GM19193 (cell line): ENCODE measurements around the gene GOLGA6B.
"Not testable (repeated sequence)": the region's sequence is repeated elsewhere in the genome, so short reads cannot be mapped to it uniquely, and the experiment has no call there.

Source experiments
- POLR2A ChIP-seq: IDR thresholded peaks from 4 replicates; pipeline ENCODE4 v1.6.1; 2011; ENCODE audit not compliant: insufficient read depth, insufficient read length; ENCODE audit errors: extremely low read depth

GOLGA6B gene, protein sequence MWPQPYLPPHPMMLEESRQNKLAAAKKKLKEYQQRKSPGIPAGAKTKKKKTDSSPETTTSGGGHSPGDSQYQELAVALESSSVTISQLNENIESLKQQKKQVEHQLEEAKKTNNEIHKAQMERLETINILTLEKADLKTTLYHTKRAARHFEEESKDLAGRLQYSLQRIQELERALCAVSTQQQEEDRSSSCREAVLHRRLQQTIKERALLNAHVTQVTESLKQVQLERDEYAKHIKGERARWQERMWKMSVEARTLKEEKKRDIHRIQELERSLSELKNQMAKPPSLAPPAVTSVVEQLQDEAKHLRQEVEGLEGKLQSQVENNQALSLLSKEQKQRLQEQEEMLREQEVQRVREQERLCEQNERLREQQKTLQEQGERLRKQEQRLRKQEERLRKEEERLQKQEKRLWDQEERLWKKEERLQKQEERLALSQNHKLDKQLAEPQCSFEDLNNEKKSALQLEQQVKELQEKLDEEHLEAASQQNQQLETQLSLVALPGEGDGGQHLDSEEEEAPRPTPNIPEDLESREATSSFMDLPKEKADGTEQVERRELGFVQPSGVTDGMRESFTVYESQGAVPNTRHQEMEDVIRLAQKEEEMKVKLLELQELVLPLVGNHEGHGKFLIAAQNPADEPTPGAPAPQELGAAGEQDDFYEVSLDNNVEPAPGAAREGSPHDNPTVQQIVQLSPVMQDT

DNA sequence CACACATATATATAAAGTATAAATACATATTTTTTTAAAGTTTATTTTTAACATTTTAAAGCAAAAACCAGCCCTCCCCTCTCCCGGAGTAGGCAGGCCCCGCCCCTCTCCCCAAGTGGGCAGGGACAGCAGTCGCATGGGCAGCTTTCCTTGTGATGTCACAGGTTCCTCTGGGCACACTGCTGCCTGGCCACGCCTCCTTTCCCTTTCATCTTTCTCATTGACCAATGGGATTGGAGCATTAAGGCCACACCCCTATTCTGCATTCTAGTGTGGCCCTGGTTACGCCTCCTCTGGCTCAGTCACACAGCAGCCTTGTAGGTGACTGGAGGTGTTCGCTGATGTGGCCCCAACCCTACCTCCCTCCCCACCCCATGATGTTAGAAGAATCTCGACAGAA is at the start of gene GOLGA6B:
Gene GOLGA6B (plus strand): TSS at position 301 of the 400 bp plus-strand sequence. CDS start 41 bp downstream, at position 342.
- not testable (repeated sequence) for TF ChIP-seq POLR2A

DNA sequence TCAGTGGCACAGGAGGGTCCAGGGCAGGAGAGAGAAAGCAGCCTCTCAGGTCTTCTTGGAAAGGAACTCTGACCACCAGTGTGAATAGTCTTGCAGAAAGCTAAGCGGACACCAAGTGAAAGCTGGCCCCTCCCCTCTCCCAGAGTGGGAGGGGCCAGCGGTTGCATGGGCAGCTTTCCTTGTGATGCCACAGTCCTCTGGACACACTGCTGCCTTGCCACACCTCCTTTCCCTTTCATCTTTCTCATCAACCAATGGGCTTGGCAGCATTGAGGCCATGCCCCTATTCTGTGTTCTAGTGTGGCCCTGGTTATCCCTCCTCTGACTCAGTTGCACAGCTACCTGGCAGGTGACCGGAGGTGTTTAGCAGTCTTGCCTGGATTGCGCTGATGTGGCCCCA is 49.7 kb upstream of the GOLGA6B start:
- TF ChIP-seq POLR2A = no peak

DNA sequence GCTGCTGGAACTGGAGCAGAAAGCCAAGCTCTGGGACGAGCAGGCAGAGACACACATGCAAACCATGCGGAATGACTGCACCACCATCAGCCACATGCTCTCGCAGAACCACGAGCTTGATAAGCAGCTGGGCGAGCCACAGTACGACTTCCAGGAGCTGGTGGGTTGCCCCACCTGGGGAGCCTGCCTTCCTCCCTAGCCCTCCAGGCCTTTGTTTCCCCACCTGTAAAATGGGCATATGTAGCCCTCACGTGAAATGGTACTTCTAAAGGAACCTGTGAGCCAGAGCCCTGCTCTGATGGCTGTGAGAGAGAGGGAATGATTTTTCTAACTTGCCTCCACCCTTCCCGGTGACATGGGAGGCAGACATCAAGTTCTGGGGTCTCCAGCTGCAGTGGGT is 44.6 kb upstream of the GOLGA6B start:
- no peak for TF ChIP-seq POLR2A

DNA sequence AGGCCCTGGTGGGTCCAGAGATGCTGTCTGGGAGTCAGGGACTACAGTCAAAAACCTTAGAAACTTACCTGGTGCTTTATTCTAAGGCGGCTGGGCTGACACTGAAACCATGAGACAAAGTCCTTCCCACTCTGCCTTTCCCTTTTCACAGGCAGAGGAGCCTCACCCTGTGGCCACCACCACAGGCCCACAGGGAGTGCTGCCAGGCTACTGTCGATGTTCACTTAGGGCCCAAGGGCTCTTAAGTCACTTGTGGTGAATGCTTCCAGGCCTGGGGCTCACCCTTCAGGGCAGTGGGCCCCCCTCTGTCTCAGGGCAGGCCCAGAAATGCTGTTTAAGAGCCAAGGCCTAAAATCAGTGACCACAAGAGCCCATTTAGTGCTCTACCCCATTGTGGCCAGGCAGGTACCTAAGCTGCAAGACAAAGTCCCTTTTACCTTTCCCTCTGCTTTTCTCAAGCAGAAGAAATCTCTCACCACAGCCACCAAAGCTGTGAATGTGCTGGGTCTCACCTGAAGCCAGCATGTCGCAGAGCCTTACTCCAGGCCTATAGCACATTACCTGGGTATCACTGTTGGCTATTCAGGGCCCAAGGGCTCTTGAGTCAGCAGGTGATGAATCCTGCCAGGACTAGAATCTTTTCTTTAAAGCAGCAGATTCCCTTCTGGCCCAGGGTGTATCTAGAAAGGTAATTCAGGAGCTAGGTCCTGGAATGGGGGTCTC is 39.5 kb upstream of the GOLGA6B start:
- no peak for TF ChIP-seq POLR2A

DNA sequence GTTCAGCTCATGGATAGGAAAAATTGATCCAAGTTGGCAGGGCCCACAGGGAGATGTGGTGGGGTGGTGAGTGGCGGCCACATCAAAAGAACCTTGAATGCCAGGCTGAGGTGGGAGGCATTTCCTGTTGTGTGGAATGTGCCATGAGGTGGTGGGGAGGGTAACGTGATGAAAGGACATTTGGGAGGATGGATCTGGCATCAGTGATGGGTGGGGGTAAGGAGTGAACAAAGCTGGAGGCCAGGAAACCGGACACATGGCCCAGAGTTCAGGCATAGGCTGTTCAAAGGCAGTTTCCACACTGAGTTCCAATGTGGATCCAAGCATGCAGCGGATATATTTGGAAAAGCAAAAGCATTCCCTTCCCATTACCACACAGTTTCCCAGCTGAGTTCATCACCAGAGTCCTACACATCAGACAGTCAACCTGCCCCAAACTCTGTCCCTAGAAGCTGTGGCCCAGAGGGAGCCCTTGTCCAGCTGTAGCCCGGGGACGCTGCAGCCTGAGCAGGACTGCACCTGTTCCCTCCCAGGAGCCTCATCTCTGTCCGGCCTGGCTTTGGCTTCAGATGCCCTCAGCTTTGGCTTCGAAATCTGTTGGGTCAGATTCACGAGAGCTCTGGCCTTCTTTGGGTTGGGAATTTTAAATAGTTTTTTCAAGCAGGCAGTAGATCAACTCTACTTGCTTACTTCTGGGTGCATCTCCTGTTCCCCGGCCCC is 37.8 kb upstream of the GOLGA6B start:
- no peak for TF ChIP-seq POLR2A

DNA sequence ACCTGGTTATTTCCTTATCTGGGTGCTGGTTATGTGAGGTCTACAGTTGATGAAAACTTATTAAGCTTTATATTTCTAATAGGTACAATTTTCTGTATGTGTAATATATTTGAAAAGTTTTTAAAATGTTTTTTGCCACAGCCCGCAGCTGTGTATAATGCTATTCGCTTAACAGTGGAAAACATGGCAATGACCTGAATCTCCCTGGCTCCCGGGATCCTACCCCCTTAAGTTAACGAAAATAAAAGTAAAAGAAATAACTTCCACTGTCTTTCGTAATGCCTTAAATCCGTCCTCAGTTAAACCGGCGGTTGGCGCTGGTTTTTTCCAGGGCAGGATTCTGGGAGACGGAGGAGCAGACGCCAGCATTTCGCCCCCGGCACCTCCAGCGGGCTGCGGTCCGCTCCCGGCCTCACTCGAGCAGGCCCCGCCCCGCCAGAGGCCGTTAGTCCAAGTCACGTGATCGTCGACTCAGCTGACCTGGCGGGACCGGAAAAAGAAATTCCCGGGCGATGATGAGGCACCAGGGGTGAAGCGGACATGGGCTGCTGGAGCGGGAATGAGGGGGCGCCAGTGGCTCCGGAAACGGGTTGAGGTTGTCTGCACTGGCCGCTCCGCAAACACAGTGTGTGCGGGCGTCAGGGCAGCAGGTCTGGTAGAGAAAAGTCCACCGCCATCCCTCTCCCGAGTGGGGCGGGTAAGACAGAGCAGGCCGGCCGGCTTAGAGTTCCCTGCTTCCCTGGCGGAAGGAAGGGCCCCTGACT is 17.8 kb upstream of the GOLGA6B start:
- TF ChIP-seq POLR2A = peak; percentile 23

DNA sequence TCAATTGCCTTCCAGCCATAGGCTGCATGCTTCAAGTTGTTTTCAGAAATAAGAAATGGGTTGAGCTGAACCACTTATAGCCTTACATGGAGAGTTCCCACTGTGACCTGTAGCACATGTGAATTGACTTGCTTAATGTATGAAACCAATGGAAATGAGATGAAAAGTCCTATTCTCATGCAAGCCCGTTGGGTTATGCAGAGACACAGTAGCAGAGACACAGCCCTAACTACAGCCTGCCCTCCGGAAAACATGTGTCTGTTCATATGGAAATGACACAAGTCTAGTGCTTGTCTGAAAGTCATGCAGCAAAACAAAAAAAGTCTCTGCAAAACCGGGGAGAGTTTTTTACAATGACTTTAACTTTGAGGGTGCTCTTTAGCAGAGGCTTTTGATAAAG is 17.0 kb downstream of the GOLGA6B start:
- TF ChIP-seq POLR2A = no peak

DNA sequence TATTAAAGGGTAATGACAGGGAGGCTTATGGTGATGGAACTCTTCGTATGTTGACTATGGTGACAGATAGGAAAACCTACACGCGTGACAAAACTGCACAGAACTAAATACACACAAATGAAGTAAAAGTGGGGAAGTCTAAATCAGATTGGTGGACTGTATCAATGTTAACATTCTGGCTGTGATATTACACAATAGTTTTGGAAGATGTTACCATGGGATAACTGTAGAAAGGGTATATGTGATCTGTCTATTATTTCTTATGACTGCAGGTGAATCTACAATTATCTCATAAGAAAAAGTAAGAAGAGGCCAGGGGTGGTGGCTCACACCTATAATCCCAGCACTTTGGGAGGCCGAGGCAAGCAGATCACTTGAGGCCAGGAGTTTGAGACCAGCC is 22.3 kb downstream of the GOLGA6B start:
- TF ChIP-seq POLR2A = no peak

DNA sequence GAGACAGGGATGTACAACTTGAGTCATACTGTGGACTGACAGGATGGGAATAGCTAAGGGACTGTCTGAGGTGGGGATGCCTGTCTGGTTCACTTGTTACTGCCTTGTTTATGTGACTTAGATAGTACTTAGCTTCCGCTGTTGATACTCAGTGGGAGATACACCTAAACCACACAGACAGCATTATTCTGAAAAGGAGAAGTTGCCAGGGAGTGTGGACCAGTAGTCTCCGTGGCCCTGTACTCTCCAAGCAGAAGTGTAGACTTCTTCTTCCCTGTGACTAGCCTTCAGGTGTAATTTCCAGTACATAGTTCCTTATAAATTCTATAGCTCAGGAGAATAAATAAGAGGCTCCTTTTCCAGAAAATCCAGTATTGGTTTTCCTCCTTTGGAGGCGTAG is 26.4 kb downstream of the GOLGA6B start:
- no peak for TF ChIP-seq POLR2A

DNA sequence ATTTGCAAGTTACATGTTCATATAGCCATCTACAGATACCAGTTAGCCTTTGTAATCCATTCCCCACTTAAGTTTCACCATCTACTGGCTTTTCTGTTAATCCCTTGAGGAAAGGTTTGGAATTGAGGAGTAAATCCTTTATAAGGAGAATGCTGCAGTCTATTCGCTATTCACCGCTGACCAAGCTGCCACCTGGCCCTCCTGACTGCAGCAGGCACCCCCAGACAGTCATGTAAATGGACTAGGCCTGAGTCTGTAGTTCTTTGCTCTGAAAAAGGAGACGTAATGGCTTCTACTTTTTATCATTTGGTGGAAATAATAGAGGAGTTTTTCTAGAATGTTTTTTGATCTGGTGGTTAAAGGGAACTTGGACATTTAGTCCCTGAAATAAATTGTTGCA is 28.3 kb downstream of the GOLGA6B start:
- no peak for TF ChIP-seq POLR2A

DNA sequence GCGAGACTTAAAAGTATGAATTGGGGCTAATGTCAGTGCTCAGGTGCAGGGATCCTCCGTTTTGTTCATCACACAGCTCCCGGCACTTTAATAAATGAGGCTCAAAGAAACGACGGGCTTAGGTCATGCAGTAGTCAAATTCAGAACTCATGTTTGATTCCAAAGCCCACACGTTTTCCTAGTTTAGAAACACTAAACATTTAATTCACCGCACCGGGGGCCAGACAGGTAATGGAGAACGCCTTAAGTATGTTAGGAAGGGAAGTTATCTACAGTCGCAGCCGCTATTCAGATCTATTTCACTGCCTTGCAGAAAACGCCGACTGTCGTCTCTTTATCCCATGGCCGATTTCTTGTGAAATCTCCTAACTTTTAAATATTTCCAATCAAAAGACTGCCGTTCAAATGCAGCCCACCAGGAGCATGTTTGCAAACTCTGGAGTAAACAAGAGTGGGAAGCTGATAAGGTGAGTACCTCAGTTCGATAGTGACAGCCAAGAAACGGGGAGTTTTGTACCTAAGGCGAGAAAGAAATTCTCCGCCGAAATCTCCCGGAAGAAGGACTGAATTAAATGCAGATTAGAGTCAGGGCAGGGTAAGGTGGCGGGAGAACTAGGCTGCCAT is 30.9 kb downstream of the GOLGA6B start:
- TF ChIP-seq POLR2A = no peak

DNA sequence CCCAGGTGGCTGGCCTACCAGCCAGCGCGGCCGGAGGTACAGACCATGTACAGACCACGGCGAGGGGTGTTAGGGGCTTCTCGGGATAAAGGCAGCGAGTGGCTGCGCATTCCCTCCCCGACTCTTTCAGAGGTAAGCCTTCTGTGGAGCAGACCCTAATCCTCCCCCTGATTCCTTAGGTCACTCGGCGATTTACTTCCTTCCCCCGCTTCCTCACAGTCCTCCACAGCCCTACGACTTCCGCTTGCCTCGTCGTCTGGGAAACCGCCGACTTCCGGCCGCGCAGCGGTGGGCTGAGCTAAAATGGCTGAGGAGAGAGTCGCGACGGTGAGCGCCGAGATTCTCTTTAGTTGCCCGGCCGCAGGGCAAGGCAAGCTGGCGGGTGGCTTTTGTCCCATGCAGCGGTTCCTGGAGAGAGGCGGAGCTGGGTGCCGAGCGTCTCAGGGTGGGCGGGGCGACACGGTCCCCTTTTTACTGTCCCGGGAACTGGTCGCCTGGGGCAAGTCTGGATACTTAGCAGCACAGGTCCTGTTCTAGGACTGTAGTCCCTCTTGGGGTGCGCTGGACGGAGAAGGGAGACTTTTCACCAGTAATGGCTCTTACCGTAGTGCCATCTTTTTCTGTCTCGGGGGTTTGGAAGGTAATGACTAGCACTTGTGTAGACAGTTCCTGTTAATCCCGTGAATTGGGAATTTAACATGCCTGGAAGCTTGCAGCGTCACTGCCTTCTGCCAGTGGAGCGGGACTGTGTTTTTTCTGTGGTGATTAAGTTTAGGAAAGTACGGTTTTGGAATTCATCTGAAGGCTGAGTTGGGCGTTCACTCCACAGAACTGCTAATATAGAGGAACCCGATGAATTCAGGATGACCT is 31.7 kb downstream of the GOLGA6B start, which contains the start of the genes BBS4 and HIGD2B:
Gene BBS4 (plus strand): TSS at position 283 of the 870 bp plus-strand sequence. CDS start 21 bp downstream, at position 304.
Gene HIGD2B (minus strand): TSS at position 258 of the 870 bp plus-strand sequence. CDS start 9,808 bp downstream, outside the sequence.
- peak; percentile 89 for TF ChIP-seq POLR2A
